ENCODE data around the gene SLC35C1. TPM values are rescaled to one million over a fixed set of nuclear protein-coding genes. Genes with fewer than 3 reads are reported as not detected.

SLC35C1 gene
- total and polyA plus RNA-seq, 2 of the 8 experiments (the other 6 are each of a cell fraction or from before 2014, with no cell fraction given): 4.6 to 10.6 TPM

DNA sequence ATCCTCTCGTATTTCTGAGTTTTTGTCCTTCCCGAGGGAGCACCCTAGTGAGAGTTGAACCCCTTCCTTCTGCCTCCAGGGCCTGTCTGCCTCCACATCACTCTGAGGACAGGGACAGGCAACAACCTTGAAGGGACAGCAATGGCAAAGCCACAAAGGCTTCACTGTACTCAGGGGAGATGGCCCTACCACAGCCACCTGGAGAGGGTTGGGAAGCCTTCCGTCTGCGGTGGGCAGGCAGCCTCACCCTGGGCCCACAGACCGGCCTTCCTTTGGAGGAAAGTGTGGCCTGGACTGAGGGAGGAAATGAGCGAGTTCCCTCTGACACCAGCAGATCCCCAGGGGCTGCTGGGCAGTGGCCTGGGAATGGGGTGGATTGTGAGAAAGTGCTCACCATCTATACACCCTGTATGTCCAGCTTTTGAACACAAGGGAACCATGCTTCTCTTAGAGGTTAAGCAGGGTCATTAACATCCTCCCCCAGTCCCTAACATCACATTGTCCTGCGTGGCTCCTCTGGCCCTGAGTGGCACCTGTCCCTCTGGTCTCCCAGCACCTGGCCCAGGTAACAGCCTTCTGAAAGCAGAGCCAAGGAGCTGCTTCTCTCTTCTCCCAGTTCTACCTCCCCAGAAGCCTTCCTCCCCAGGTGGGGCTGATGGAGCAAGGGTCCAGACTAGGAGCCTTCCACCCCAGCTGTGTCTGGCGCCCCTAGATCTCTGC lies 6.8 kb downstream of the SLC35C1 start (continued):
- TF ChIP-seq, protein P1, sequence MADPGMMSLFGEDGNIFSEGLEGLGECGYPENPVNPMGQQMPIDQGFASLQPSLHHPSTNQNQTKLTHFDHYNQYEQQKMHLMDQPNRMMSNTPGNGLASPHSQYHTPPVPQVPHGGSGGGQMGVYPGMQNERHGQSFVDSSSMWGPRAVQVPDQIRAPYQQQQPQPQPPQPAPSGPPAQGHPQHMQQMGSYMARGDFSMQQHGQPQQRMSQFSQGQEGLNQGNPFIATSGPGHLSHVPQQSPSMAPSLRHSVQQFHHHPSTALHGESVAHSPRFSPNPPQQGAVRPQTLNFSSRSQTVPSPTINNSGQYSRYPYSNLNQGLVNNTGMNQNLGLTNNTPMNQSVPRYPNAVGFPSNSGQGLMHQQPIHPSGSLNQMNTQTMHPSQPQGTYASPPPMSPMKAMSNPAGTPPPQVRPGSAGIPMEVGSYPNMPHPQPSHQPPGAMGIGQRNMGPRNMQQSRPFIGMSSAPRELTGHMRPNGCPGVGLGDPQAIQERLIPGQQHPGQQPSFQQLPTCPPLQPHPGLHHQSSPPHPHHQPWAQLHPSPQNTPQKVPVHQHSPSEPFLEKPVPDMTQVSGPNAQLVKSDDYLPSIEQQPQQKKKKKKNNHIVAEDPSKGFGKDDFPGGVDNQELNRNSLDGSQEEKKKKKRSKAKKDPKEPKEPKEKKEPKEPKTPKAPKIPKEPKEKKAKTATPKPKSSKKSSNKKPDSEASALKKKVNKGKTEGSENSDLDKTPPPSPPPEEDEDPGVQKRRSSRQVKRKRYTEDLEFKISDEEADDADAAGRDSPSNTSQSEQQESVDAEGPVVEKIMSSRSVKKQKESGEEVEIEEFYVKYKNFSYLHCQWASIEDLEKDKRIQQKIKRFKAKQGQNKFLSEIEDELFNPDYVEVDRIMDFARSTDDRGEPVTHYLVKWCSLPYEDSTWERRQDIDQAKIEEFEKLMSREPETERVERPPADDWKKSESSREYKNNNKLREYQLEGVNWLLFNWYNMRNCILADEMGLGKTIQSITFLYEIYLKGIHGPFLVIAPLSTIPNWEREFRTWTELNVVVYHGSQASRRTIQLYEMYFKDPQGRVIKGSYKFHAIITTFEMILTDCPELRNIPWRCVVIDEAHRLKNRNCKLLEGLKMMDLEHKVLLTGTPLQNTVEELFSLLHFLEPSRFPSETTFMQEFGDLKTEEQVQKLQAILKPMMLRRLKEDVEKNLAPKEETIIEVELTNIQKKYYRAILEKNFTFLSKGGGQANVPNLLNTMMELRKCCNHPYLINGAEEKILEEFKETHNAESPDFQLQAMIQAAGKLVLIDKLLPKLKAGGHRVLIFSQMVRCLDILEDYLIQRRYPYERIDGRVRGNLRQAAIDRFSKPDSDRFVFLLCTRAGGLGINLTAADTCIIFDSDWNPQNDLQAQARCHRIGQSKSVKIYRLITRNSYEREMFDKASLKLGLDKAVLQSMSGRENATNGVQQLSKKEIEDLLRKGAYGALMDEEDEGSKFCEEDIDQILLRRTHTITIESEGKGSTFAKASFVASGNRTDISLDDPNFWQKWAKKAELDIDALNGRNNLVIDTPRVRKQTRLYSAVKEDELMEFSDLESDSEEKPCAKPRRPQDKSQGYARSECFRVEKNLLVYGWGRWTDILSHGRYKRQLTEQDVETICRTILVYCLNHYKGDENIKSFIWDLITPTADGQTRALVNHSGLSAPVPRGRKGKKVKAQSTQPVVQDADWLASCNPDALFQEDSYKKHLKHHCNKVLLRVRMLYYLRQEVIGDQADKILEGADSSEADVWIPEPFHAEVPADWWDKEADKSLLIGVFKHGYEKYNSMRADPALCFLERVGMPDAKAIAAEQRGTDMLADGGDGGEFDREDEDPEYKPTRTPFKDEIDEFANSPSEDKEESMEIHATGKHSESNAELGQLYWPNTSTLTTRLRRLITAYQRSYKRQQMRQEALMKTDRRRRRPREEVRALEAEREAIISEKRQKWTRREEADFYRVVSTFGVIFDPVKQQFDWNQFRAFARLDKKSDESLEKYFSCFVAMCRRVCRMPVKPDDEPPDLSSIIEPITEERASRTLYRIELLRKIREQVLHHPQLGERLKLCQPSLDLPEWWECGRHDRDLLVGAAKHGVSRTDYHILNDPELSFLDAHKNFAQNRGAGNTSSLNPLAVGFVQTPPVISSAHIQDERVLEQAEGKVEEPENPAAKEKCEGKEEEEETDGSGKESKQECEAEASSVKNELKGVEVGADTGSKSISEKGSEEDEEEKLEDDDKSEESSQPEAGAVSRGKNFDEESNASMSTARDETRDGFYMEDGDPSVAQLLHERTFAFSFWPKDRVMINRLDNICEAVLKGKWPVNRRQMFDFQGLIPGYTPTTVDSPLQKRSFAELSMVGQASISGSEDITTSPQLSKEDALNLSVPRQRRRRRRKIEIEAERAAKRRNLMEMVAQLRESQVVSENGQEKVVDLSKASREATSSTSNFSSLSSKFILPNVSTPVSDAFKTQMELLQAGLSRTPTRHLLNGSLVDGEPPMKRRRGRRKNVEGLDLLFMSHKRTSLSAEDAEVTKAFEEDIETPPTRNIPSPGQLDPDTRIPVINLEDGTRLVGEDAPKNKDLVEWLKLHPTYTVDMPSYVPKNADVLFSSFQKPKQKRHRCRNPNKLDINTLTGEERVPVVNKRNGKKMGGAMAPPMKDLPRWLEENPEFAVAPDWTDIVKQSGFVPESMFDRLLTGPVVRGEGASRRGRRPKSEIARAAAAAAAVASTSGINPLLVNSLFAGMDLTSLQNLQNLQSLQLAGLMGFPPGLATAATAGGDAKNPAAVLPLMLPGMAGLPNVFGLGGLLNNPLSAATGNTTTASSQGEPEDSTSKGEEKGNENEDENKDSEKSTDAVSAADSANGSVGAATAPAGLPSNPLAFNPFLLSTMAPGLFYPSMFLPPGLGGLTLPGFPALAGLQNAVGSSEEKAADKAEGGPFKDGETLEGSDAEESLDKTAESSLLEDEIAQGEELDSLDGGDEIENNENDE (IDR thresholded peaks at IDR 0.05; ENCODE audit: insufficient replicate concordance, low read length): no peak
- TF ChIP-seq SUZ12 (IDR thresholded peaks at IDR 0.05; ENCODE audit: low read length) (no peak), BCL11A (IDR thresholded peaks at IDR 0.05; ENCODE audit: low read depth in 2 of 2, low read length in 2 of 2) (no peak), EP300 (IDR thresholded peaks at IDR 0.05; ENCODE audit: borderline replicate concordance in 1 of 2, low read depth in 2 of 2, low read length in 2 of 2) (no peak), CTBP2 (IDR thresholded peaks at IDR 0.05; ENCODE audit: borderline replicate concordance, insufficient read depth, insufficient read length, low read length) (no peak), JUN (IDR thresholded peaks at IDR 0.05; ENCODE audit: low read depth, low read length) (no peak), BRCA1 (IDR thresholded peaks at IDR 0.05; ENCODE audit: low read depth, low read length) (no peak), TAF1 (IDR thresholded peaks at IDR 0.05; ENCODE audit: low read depth, low read length) (no peak), RXRA (IDR thresholded peaks at IDR 0.05; ENCODE audit: insufficient read depth, low read depth, low read length) (no peak)

Measured in H1 (cell line).